HG03066 (cell line): ENCODE results near the gene OXTR.
A peak's percentile ranks its signal among the peaks of the same experiment; 100 is the strongest.

ENCODE experiments used
- ATAC-seq: cut with Tn5 transposase; IDR thresholded peaks from one replicate; pipeline ENCODE4 v1.9.1; 2021; ENCODE audit warnings: low read depth; ENCODE audit not compliant: unreplicated experiment

Gene OXTR

DNA sequence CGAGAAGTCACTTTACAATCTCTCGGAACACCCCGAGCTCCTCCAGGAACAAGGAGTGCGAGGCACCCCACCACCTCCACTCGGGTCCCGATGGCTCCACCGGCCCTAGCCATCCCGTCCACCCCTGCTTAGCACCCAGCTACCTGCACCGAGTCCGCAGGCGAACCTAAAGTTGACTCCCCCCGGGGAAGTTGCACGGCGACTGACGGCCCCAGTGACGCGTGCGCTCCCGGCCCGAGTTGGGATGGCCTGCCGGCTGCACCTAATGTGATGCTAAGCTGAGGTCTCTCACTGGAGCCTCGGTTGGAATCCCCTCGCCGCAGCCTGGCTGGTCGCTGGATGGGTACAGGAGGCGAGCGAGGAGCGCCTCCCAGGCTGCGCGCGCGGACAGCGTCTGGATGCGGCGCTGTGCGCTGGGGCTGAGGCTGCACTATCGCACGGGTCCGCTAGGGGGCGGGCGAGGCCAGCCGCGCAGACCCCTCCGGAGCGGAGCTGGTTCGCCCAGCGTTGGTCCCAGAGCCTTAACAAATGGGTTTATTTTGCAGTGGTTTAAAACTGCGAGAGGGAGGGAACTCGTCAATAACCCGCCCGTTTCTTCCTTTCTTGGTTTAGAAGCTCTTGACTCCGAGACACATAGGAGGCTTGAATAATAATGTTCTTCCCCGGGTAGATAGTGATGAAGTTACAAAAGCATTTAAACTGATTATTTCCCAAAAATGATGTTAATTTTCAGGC, at the start of gene OXTR:
TSS of gene OXTR (minus strand) at position 526 of the 735 bp plus-strand sequence. CDS start 1,426 bp downstream, outside the sequence.
- peak; percentile 49 for ATAC-seq

DNA sequence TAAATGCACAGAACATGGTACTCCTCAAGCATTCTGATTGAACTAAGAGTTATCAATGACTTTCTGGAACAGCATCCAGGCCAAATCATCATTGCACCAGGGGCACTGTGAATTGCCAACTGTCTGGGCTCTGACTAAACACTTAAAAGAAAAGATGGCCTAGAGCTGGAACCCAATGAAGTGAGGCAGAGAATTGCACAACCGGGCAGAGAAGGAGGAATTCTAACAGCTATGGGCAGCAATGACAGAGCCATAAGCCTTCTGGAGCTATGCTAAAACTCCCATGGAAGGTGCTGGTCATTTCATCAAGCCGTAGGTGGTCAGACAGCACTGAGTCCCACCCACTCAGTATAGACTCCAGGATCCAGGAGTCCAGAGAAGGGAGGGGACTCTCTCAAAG, 48.1 kb upstream of the OXTR start:
- ATAC-seq = no peak

DNA sequence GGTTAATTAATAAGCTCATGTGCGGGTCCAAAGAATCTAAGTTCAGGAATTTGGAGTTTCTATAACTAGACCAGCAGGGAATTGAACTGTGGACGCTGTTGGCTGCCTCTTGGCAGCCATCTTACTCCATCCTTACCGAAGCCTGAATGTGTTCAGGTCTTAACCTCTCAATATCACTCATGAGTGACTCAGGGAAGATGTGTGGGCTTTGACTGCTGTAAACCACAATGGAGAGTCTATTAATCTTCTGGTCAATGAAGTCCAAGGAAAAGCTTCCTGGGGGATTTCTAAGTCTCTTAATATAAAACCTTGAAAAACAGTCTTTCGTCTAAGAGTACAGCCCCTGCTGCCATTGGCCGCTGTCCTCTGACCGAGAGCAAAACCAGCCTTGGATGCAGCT, 46.7 kb upstream of the OXTR start:
- ATAC-seq = no peak

DNA sequence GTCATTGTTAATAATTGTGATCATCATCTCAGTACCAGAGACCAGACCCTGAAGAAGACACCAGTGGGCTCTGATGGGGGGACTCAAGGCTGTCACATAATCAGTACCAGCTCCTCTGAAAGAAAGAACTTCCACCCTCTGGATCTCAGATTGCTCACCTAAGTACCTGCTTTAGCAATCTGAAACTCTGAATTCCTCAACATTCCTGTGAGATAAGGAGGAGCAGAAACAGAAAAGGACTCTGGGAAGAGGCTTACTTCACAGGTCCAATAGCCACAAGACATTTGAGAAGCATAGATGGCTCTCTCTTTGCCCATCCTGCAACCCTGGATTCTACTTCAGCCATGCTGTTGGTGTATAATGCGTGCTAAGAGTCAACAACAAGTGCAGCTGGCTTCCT, 44.0 kb upstream of the OXTR start:
- ATAC-seq = no peak

DNA sequence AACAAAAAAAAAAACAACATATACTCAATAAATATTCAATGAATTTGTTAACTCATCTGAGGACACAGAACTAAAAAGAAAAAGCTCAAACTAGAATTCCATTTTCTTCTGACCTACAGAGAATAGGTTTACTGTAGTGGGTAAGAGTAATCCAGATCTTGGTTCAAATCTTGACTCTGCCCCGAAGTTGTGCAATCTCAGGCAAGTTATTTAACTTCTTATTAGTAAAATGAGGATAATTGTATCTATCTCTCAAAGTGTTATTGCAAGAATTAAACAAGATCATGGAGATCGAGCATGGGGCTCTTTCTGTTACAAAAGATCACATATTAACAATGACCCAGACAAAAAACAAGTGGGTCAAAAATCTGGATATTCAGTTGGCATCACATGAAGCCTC, 41.1 kb upstream of the OXTR start:
- no peak for ATAC-seq

DNA sequence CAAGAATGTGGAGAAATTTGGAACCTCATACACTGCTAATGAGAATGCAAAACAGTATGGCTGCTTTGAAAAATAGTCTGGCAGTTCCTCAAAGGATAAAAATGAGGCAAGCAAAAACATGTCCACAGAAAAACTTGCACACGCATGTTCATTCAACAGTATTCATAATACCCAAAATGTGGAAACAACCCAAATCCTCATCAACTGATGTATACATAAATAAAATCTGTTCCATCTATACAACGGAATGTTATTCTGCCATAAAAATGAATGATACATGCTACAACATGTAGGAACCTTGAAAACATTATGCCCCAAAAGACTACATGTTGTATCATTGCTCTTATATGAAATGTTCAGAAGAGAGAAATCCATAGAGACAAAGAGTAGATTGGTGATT, 36.4 kb upstream of the OXTR start:
- ATAC-seq = no peak

DNA sequence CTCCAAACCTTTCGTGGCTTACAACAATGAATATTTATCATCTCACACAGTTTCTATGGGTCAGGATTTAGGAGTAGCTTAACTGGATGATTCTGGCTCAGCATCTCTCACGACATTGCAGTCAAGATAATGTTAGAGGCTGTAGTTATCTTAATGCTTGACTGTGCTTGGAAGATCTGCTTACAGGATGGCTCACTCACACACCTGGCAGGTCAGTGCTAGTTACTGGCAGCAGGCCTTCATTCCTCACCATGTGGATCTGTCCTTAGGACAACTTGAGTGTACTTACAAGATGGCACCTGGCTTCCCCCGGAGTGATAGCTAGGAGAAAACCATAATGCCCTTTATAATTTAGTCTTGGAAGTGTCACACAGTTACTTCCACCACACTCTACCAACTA, 32.8 kb upstream of the OXTR start:
- ATAC-seq = no peak

DNA sequence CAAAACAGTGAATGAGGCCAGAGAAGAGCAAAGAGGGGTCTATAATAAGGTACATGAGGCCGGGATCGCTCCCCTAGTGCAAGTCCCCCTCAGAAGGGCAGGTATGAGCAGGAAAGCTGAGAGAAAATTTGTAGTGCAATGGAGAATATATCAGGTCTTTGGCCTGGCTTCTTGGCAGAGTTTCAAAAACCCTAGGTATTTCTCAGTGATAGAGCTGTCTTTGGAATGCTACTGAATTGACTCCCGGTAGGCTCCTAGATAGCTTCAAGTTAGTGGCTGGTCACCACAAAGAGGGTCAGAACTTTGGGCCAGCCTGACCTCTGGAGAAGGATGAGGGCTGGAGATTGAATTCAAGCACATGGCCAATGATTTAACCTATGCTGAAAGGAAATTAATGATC, 30.6 kb upstream of the OXTR start:
- no peak for ATAC-seq

DNA sequence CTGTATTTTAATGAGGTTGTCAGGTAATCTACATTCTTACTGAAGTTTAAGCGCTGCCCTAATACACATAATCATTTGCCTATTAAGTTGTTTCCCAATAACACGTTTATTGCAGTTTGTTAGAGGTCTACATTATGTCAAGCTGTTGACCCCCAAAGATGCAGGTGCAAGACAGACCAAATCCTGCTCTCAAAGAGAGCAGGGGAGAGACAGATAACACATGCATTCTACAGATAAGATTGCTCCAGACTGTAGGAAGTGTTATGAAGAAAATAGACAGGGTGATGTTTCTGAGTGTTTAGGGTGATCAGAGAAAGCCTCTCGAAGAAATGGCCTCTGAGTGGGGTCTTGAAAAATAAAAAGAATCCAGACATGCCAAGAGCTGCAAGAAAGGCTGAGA, 24.8 kb upstream of the OXTR start:
- ATAC-seq = no peak

DNA sequence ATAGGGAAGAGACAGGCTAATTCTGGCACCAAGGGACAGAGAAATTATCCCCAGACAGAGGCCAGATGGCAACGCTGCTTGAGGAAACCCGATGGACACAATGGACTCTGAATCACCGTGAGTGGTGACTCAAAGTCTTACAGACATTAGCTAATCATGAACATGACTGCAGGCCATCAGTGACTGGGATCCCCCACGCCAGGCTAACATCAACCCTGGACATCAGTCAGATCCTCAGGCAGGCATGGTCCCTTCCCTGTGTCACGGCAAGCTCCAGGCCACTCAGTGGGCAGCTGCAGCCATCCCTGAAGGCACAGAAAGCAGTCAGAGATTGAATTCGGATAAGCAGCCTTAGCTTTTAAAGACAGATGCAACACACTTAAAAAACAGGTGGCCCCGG, 23.8 kb upstream of the OXTR start:
- ATAC-seq = no peak

DNA sequence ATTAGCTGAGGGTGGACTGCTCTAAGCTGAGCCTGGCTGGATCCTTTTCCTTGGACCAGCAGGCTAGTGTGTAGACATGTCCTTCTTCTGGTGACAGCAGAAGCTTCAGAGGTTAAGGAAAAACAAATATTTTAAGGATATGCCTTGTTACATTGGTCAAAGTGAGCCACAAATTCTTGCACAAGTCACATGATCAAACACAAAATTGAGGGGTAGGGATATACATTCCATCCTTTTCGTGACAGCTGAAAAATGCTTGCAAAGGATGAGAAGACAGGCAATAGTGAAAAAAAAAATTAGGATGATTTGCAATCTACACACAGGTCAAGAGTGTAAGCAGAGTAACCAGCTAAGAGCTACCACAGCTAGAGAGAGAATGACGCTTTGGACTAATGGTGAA, 21.1 kb upstream of the OXTR start:
- ATAC-seq = no peak

DNA sequence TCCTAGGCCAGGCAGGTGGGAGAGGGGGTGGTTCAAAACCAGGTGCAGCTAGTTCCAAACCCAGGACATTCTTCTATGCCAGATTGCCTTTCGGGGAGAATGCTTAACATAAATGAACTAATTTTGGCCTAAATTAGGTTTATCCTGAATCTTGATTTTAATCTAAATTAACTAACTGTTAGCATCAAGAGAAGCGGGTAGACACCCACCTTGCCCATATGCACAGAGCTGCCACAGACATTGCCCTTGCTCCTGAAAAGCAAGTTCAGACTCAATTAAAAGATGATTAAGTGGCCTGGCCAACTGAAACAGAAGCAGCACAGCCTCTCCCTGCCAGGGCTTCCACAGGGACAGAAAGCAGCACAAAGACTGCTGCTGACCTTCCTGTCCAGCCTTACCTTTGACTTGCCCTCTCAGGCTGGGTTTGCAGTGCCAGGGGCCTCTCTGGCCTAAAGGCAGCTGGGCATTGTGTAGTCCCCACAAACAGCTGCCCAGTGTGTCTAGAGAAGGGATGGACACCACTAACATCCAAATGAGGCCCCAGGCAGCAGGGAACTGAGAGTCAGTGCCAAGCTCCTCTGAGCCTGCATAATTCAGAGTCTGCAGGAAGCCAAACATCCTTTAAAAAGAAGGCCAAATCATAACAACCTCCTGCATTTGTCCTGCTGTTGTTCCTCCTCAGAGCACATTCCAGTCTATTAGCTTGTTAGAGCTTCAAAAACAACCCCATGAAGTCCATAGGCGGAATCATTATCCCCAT, 15.4 kb upstream of the OXTR start:
- ATAC-seq = no peak

DNA sequence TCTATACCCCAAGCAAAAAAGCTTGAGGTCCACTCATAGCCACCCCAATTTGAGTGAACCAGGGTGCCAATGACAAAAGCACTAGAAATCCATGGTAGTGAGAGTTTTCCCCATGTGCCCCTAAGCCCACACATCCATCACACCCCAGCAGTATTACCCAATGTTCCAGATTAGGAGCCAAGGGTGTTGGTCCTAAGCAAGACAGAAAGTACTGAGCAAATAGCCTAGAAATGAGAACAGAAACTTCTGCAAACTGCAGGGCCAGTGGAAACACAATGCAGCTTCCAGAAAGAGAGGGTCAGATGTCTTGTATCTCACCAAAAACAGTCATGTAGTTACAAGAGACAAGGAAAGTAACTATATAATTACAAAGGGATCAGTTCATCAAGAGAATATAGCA, 10.9 kb upstream of the OXTR start:
- no peak for ATAC-seq

DNA sequence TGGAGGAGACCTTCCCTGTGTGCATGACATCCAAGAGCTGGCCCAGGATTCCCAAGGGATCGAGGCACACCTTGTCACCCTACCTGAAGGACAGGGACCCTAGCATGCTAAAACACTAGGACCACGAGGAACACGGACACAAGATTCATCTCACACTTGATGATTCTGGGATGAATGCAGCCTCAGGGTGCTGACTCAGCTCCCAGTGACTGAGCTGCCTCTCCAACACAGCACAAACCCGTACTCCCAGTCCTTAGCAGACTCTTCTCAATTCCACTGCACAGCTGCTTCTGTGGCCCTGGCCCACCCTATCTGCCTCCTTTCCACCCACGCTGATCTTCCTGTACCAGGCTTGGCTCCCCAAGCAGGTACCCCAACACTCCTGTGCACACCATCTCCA, 9.1 kb upstream of the OXTR start:
- no peak for ATAC-seq

DNA sequence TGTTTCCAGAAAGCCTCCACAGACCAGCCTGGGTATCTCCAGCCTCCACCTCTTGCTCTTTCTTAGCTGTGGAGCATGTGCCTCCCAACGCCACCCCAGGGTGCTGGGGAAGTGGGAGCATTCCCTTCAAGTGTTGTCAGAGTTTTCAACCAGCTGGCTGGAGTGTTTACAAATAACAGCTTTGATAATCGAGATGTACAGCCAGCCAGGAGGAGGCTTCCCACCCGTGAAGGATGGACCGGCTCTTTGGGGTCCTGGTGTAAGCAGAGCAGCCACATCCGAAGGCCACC, 8.5 kb upstream of the OXTR start:
- ATAC-seq = no peak

DNA sequence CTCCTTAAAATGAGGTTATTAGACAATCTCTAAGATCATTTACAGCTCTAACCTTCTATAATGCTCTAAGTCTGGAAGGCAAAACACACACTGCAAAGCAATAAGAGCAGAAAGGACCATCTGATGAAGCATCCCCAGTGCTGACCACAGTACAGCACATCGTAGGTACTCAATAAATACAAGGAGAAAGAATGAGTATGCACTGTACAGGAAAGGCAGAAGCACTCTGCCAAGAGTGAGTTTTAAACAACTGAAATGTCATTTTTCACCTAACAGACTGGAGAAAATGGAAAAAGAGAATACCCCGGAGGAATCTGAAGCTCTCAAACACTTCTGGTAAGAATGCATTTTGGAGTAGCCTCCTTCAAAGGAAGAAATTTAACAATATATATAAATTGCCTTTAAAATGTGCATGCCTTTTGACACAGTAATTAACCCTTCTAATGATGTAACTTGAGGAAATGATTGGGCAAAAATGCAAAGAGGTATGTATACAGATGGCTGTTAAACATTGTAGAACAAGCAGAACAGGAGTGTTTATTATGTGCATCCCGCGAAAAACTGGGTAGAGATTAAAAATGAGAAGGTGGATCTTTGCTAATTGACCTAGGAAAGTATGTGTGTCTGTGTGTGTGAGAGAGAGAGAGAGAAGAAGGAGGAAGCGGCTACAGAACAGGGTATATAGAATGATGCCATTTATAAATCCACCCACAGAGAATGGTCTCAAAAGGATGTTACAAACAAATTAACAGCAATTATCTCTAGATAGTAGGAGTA, 8.0 kb upstream of the OXTR start:
- no peak for ATAC-seq

DNA sequence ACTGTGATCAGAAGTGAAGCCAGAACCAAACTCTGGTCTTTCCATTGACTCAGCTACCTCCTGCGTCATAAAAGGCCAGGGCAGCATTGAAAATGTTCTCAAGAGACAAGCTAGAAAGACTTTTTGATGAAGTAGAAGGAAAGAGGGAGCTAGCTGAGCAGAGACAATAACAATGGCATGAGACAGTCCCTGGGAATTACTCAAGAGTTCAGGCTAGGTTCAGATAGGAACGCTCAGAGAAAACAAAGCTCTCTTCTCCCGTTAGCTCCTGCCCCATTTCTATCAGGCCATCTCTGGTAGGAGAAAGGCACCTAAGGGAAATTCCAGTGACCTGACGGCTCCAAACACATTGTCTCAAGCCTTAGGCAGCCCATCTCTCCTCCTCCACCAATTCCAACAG, 7.0 kb upstream of the OXTR start:
- ATAC-seq = no peak

DNA sequence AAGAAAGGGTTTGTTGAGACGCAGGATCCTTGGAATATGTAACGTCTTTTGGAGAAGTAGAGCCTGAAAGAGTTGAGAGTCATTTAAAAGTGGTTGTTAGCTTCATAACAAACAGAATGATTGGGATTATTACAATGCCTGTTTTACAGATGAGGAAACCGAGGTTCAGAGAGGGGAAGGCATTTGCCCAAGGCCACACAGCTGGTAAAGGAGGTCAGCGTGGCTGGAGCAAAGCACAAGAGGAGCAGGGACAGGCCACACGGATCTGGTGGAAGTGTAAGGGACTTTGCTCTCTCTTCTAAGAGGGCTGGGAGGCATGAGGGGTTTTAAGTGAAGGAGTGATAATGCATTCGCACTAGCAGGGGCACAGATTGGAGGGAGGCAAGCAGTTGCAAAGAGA, 6.2 kb upstream of the OXTR start:
- no peak for ATAC-seq

DNA sequence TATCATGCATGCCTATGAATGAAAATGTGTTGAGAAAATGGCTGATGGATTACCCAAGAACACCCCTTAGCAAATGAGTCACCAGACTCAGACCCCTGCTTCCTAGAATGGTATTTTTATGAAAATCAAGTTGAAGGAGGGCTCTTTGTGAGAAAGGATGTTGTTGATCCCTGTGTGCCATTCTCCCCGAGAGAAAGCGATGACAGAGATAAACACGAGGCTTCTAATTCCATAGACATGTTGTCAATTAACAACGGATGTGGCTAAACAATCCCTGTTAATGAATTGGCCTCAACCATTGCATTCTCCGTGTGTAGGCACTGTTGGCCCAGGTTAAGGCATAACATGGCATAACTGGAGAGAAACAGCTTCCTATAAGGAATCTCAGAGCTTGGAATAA, 5.8 kb upstream of the OXTR start:
- no peak for ATAC-seq

DNA sequence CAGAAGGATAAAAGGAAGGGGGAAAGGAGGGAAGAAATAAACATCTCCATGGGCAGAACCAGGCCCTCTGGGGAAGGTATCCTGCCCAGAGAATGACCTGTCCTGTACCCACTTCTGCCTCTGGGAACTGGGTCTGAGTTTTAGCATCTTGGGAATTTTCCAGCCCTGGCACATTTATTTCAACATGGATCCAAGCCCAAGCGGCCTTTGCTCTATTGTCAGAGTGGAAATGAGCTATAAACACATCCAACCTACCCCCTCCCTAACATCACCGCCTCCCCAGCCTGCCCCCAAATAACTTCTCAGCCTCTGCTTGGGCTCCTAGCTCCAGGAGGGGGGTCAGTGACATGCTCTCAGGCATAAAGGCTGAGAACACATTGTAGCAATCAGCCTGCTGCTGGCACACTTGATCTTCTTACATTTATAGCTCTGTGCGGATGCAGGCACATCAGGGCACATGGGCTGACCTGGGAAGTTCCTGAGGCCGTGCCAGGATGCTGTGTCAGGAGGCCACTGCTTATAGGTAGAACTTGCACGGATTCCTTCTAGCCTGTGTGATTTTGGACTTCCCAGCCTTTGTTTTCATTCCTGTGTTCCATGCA, 4.6 kb upstream of the OXTR start:
- ATAC-seq = no peak

DNA sequence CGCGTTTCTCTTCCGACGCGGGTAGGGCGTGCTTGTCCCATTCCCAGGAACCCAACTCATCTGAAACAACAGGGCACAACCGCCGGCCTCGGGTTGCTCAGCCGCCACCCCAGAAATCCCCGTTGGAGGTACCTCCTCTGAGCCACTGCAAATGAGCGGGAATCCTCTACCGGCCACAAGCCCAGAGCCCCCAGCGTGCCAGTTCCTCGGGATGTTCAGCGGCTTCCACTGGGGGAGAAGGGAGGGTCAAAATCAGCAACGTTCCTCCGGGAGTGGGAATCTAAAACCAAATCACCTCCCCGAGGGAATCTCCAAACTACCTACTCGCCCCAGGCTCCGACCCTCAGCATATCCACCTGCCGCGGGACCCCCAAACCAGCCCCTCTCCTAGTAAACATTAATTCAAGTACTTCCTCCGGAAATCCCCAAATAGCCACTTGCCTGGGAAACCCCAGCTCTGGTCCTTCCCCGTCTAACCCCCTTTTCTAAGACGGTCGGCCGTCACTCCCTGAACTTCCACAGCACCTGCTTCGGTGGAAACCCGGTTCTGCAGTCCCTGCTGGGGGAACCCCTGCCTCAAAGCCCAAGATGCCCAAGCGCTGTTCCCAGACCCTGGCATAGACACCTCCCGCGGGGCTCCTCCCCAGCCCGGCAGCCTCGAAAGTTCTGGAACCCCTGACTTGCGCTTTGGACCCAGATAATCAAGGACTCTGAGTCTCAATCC, 887 bp downstream of the OXTR start:
- ATAC-seq = peak; percentile 20
